ENCODE measurements around the gene RFC2.
"Not testable (repeated sequence)": the region's sequence is repeated elsewhere in the genome, so short reads cannot be mapped to it uniquely, and the experiment has no call there.

RFC2 gene

GRCh38 chr7:74199551-74200355, 54.4 kb downstream of the RFC2 start:
- TF ChIP-seq CTCF (IDR thresholded peaks at IDR 0.05) = no peak
- Histone ChIP-seq H3K27ac (no peak overlapping the region), H3K9me3 (no peaks in the 10 kb centered on the region), H3K4me3 (no peak overlapping the region), H3K4me1 (no peaks in the 10 kb centered on the region), H3K27me3 (no peaks in the 10 kb centered on the region), H3K36me3 (peaks cover 18 to 30% (median 24%) of the 10 kb centered on the region in 3 donors)
- DNase-seq = no peak
- intact Hi-C loops (cut with DNase I; ENCODE audit: low total_unique reads) = no loop called here

GRCh38 chr7:74197449-74198124, 56.6 kb downstream of the RFC2 start:
- no peak for TF ChIP-seq CTCF (IDR thresholded peaks at IDR 0.05)
- Histone ChIP-seq H3K27me3 (no peaks in the 10 kb centered on the region), H3K4me3 (no peak overlapping the region), H3K9me3 (no peaks in the 10 kb centered on the region), H3K27ac (no peak overlapping the region), H3K4me1 (no peaks in the 10 kb centered on the region), H3K36me3 (peaks cover 40 to 52% (median 44%) of the 10 kb centered on the region in 3 donors)
- intact Hi-C loops (cut with DNase I; ENCODE audit: low total_unique reads) = no loop called here
- peak in 1 of 2 donors; percentile 38 for DNase-seq

- DNase-seq = peak in 1 of 2 donors; percentile 29
- intact Hi-C loops (cut with DNase I; ENCODE audit: low total_unique reads); H3K27me3 ChIP-seq; H3K4me3 ChIP-seq; H3K9me3 ChIP-seq; H3K27ac ChIP-seq; H3K4me1 ChIP-seq: not testable (repeated sequence)
- peaks cover 54 to 67% (median 58%) of the 10 kb centered on the region in 3 donors for H3K36me3 ChIP-seq
Measured at GRCh38 chr7:74195968-74196654, 58.1 kb downstream of the RFC2 start.

- not testable (repeated sequence) for H3K27ac ChIP-seq
- peaks cover 63 to 75% (median 66%) of the 10 kb centered on the region in 3 donors for H3K36me3 ChIP-seq
Measured at GRCh38 chr7:74195139-74195860, 58.9 kb downstream of the RFC2 start.

GRCh38 chr7:74194686-74195085, 59.5 kb downstream of the RFC2 start:
- peak in 1 of 2 donors; percentile 28 for DNase-seq
- intact Hi-C loops (cut with DNase I; ENCODE audit: low total_unique reads) = no loop called here
- H3K4me3 ChIP-seq = no peak overlapping the region
- no peaks in the 10 kb centered on the region for H3K27me3 ChIP-seq
- no peak for TF ChIP-seq CTCF (IDR thresholded peaks at IDR 0.05)
- no peaks in the 10 kb centered on the region for H3K4me1 ChIP-seq
- H3K36me3 ChIP-seq = peaks cover 69 to 81% (median 72%) of the 10 kb centered on the region in 3 donors
- no peaks in the 10 kb centered on the region for H3K9me3 ChIP-seq
- H3K27ac ChIP-seq = no peak overlapping the region

More at GRCh38 chr7:74195139-74195860, 58.9 kb downstream of the RFC2 start:
- intact Hi-C loops (cut with DNase I; ENCODE audit: low total_unique reads); H3K4me3 ChIP-seq; H3K4me1 ChIP-seq; H3K9me3 ChIP-seq; DNase-seq; H3K27me3 ChIP-seq: not testable (repeated sequence)

- H3K4me3 ChIP-seq = no peak overlapping the region
- no peak overlapping the region for H3K27ac ChIP-seq
- no peaks in the 10 kb centered on the region for H3K9me3 ChIP-seq
- H3K36me3 ChIP-seq = peaks cover 76 to 89% (median 80%) of the 10 kb centered on the region in 3 donors
- DNase-seq = peak in 1 of 2 donors; percentile 37
- H3K27me3 ChIP-seq = no peaks in the 10 kb centered on the region
- TF ChIP-seq CTCF (IDR thresholded peaks at IDR 0.05) = no peak
- H3K4me1 ChIP-seq = peaks cover 0 to under 1% (median 0%) of the 10 kb centered on the region in 4 donors
- intact Hi-C loops (cut with DNase I; ENCODE audit: low total_unique reads) = no loop called here
Measured at GRCh38 chr7:74193913-74194312, 60.3 kb downstream of the RFC2 start.
